ENCODE data around the gene DICER1.

- TF ChIP-seq CTCF (optimal IDR thresholded peaks at IDR 0.05 in 1 of 3, IDR thresholded peaks at IDR 0.05 in 1 of 3, conservative IDR thresholded peaks at IDR 0.05 in 1 of 3; ENCODE audit: extremely low read depth in 1 of 3, insufficient read depth in 2 of 3, low read length in 3 of 3): peak; percentile 68 to 81 (median 69)
- TF ChIP-seq EZH2 (IDR thresholded peaks at IDR 0.05; ENCODE audit: low read length): no peak
These were observed 58.2 kb downstream of the DICER1 start for GRCh38 chr14:95098984-95099599.
